OCI-LY1 (cell line): ENCODE results near the gene SIRT4.

Source experiments
- EZH2 ChIP-seq: fragments of 200-600 bp; sonication (generic), shearing (Covaris generic); IDR thresholded peaks from 2 replicates; pipeline ENCODE4 v1.8.0; 2017; ENCODE audit warnings: borderline replicate concordance, mixed run types, mild to moderate bottlenecking, antibody characterized with exemption, low read length, moderate library complexity, mixed read lengths
- TF ChIP-seq, protein P1 (sequence below): fragments of 200-600 bp; sonication (generic), shearing (Covaris generic); IDR thresholded peaks from 2 replicates; pipeline ENCODE4 v1.5.1; 2017; ENCODE audit warnings: mild to moderate bottlenecking, antibody characterized with exemption, low read length, moderate library complexity, mixed read lengths

DNA sequence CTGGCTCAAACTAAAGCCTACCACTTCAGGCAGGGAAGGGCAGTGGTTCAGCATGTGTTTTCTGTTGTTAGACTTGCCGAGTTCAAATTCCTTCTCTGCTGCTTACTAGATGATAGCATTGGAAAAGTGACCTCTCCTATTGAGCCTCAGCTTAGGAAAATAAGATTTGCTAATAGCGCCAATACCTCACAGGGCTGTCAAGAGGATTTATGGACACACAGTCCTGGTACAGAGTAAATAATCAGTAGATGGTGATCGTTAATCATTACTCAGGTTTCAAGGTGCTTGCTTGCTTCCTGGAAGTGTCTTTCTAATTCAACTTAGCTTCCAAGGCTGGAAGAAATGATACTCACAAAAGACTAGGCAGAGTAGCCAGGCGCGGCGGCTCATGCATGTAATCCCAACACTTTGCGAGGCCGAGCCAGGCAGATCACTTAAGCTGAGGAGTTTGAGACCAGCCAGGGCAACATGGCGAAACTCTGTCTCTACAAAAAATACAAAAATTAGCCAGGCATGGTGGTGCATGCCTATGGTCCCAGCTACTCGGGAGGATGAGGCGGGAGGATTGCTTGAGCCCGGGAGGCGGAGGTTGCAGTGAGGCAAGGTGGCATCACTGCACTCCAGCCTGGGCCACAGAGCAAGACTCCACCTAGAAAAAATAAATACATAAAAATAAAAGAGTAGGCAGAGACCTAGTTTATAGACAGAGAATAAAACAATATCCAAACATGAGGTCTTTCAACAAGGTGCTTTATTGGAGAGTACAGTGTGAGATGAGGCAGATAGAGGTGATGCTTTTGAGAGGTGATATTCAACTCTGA, 19.5 kb downstream of the SIRT4 start:
- no peak for TF ChIP-seq EZH2
- TF ChIP-seq, protein P1, sequence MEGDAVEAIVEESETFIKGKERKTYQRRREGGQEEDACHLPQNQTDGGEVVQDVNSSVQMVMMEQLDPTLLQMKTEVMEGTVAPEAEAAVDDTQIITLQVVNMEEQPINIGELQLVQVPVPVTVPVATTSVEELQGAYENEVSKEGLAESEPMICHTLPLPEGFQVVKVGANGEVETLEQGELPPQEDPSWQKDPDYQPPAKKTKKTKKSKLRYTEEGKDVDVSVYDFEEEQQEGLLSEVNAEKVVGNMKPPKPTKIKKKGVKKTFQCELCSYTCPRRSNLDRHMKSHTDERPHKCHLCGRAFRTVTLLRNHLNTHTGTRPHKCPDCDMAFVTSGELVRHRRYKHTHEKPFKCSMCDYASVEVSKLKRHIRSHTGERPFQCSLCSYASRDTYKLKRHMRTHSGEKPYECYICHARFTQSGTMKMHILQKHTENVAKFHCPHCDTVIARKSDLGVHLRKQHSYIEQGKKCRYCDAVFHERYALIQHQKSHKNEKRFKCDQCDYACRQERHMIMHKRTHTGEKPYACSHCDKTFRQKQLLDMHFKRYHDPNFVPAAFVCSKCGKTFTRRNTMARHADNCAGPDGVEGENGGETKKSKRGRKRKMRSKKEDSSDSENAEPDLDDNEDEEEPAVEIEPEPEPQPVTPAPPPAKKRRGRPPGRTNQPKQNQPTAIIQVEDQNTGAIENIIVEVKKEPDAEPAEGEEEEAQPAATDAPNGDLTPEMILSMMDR: no peak
